ENCODE measurements around the gene LILRB3. TPM values are rescaled to one million over a fixed set of nuclear protein-coding genes. Genes with fewer than 3 reads are reported as not detected.
A peak's percentile ranks its signal among the peaks of the same experiment; 100 is the strongest.
"Not testable (repeated sequence)": the region's sequence is repeated elsewhere in the genome, so short reads cannot be mapped to it uniquely, and the experiment has no call there.

The LILRB3 gene
- total and polyA plus RNA-seq, 7 experiments from 2014 or later: 0.40 to 76.4 (median 2.1) TPM; not detected in 1

GRCh38 chr19:54207983-54208783 lies 14.6 kb downstream of the LILRB3 start:
- peak overlapping the region; percentile 25 to 78 (median 64) for H3K4me3 Mint-ChIP-seq
- Histone ChIP-seq H3K27ac (ENCODE audit: low read depth, low read length) (peak overlapping the region; percentile 51), H3K9me3 (ENCODE audit: control insufficient read depth in 2 of 3, low read length in 3 of 3) (no peaks in the 10 kb centered on the region), H3K4me3 (ENCODE audit: low read length) (no peak overlapping the region), H3K36me3 (ENCODE audit: control insufficient read depth in 2 of 3, insufficient read depth in 3 of 3, low read length in 3 of 3) (peaks cover 12 to 46% (median 14%) of the 10 kb centered on the region in 3 experiments), H3K4me1 (ENCODE audit: control insufficient read depth in 2 of 2, insufficient read depth in 2 of 2, low read length in 2 of 2) (peaks cover 56 to 58% of the 10 kb centered on the region in 2 donors), H3K27me3 (ENCODE audit: control insufficient read depth in 2 of 2, insufficient read depth in 2 of 2, low read length in 2 of 2) (no peaks in the 10 kb centered on the region)
- DNase-seq (peak in 8 of 9 donors; percentile 19 to 75 (median 52)), ATAC-seq (peak; percentile 66)
- CTCF ChIA-PET: no interaction called here
- H3K27ac Mint-ChIP-seq: peak overlapping the region; percentile 22 to 82 (median 72)
- POLR2A ChIA-PET: interaction anchor here (0.6 to 3.0 kb wide), 4 partner anchors 12 to 52 kb away, joined by 3 to 12 read pairs (median 4); partner anchors contain the start of genes MBOAT7 and TSEN34
- intact Hi-C loops (cut with micrococcal nuclease): loop anchor here in 1 of 2 donors (1.0 to 2.0 kb wide), 3 partner anchors 8 to 23 kb away; partner anchors contain the start of genes MBOAT7 and RPS9
- no peaks in the 10 kb centered on the region for H3K27me3 Mint-ChIP-seq
- peaks cover 4 to 40% (median 14%) of the 10 kb centered on the region in 5 donors for H3K36me3 Mint-ChIP-seq
- H3K4me1 Mint-ChIP-seq: peaks cover 45 to 83% (median 78%) of the 10 kb centered on the region in 7 donors
- H3K9me3 Mint-ChIP-seq: no peaks in the 10 kb centered on the region

DNA sequence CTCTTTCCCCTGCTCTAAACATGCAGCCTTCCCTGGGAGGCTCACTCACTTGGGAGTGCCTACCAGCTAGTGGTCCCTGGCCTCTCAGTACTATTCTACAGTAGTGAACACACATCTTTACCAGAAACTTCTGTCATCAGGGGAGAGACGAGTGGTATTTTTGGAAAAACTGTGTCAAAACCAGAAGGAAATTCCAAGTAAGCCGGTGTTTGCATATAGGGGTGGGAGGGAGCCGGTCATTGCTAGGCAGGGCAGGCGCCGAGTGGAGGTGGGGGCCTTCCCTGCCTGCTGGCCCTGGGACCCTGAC lies 15.2 kb downstream of the LILRB3 start:
- Mint-ChIP-seq H3K4me3 (peak overlapping the region; percentile 39 to 78 (median 64)), H3K4me1 (peaks cover 45 to 88% (median 83%) of the 10 kb centered on the region in 7 donors), H3K27ac (peak overlapping the region in 8 of 9 donors; percentile 22 to 82 (median 72)), H3K9me3 (no peaks in the 10 kb centered on the region), H3K36me3 (peaks cover 4 to 44% (median 19%) of the 10 kb centered on the region in 5 donors), H3K27me3 (no peaks in the 10 kb centered on the region)
- H3K4me3 ChIP-seq (ENCODE audit: low read length): no peak overlapping the region
- intact Hi-C loops (cut with micrococcal nuclease): no loop called here
- H3K4me1 ChIP-seq (ENCODE audit: control insufficient read depth in 2 of 2, insufficient read depth in 2 of 2, low read length in 2 of 2): peaks cover 61 to 63% of the 10 kb centered on the region in 2 donors
- ChIA-PET POLR2A (interaction anchor here (0.5 to 3.0 kb wide), 5 partner anchors 11 to 52 kb away, joined by 3 to 12 read pairs (median 4); partner anchors contain the start of genes MBOAT7 and TSEN34), CTCF (interaction anchor here (1.2 kb wide), 1 partner anchor 24 kb away, joined by 4 read pairs; no protein-coding TSS in a partner anchor)
- ATAC-seq (no peak), DNase-seq (no peak)
- no peaks in the 10 kb centered on the region for H3K27me3 ChIP-seq (ENCODE audit: control insufficient read depth in 2 of 2, insufficient read depth in 2 of 2, low read length in 2 of 2)
- peaks cover 18 to 52% (median 20%) of the 10 kb centered on the region in 3 experiments for H3K36me3 ChIP-seq (ENCODE audit: control insufficient read depth in 2 of 3, insufficient read depth in 3 of 3, low read length in 3 of 3)
- H3K27ac ChIP-seq (ENCODE audit: low read depth, low read length): peak overlapping the region; percentile 51
- no peaks in the 10 kb centered on the region for H3K9me3 ChIP-seq (ENCODE audit: control insufficient read depth in 2 of 3, low read length in 3 of 3)

DNA sequence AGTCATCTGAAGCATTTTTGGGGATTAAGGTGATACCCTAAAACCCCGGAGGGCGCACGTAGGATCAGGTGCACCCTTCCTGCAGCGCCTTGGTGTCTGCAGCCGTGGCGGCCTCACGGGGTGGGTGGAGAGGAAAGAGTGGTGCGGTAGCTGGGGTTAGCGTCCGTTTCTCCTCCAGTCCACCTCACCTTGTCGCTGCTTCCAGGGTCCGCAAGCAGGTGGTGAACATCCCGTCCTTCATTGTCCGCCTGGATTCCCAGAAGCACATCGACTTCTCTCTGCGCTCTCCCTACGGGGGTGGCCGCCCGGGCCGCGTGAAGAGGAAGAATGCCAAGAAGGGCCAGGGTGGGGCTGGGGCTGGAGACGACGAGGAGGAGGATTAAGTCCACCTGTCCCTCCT lies 15.6 kb downstream of the LILRB3 start:
- H3K27ac ChIP-seq (ENCODE audit: low read depth, low read length); H3K9me3 Mint-ChIP-seq; intact Hi-C loops (cut with micrococcal nuclease); DNase-seq; ATAC-seq; H3K27me3 ChIP-seq (ENCODE audit: control insufficient read depth in 2 of 2, insufficient read depth in 2 of 2, low read length in 2 of 2); H3K27me3 Mint-ChIP-seq; H3K9me3 ChIP-seq (ENCODE audit: control insufficient read depth in 2 of 3, low read length in 3 of 3); H3K4me3 ChIP-seq (ENCODE audit: low read length): not testable (repeated sequence)
- peak overlapping the region in 7 of 10 donors; percentile 56 to 78 (median 65) for H3K4me3 Mint-ChIP-seq
- H3K27ac Mint-ChIP-seq: peak overlapping the region in 6 of 9 donors; percentile 8 to 82 (median 37)
- peaks cover 4 to 48% (median 22%) of the 10 kb centered on the region in 5 donors for H3K36me3 Mint-ChIP-seq
- Histone ChIP-seq H3K36me3 (ENCODE audit: control insufficient read depth in 2 of 3, insufficient read depth in 3 of 3, low read length in 3 of 3) (peaks cover 18 to 56% (median 24%) of the 10 kb centered on the region in 3 experiments), H3K4me1 (ENCODE audit: control insufficient read depth in 2 of 2, insufficient read depth in 2 of 2, low read length in 2 of 2) (peaks cover 66 to 68% of the 10 kb centered on the region in 2 donors)
- peaks cover 47 to 93% (median 88%) of the 10 kb centered on the region in 7 donors for H3K4me1 Mint-ChIP-seq
- POLR2A ChIA-PET: interaction anchor here (0.5 to 1.3 kb wide), 4 partner anchors 10 to 30 kb away, joined by 3 to 8 read pairs (median 4); partner anchors contain the start of genes MBOAT7 and TSEN34
- CTCF ChIA-PET: interaction anchor here (1.2 kb wide), 1 partner anchor 24 kb away, joined by 4 read pairs; no protein-coding TSS in a partner anchor

DNA sequence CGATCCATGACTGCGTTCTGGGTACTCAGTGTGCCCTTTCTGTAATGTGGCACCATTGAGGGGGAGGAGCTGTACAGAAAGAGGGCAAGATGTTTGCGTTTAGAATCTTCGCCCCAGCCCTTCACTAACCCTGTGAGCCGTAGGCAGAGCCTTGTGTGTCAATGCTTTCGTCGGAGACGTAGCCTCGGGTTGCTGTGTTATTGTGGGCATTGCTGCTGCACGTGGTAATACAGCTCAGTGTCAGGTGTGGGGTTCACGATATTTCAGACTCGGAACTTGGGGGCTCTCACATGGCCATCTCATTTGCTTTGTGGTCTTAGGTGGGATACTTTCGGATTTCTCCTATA lies 16.0 kb downstream of the LILRB3 start:
- peaks cover 4 to 52% (median 23%) of the 10 kb centered on the region in 5 donors for H3K36me3 Mint-ChIP-seq
- Histone ChIP-seq H3K9me3 (ENCODE audit: control insufficient read depth in 2 of 3, low read length in 3 of 3) (no peaks in the 10 kb centered on the region), H3K27me3 (ENCODE audit: control insufficient read depth in 2 of 2, insufficient read depth in 2 of 2, low read length in 2 of 2) (no peaks in the 10 kb centered on the region), H3K4me1 (ENCODE audit: control insufficient read depth in 2 of 2, insufficient read depth in 2 of 2, low read length in 2 of 2) (peaks cover 70 to 71% of the 10 kb centered on the region in 2 donors), H3K4me3 (ENCODE audit: low read length) (no peak overlapping the region), H3K27ac (ENCODE audit: low read depth, low read length) (no peak overlapping the region), H3K36me3 (ENCODE audit: control insufficient read depth in 2 of 3, insufficient read depth in 3 of 3, low read length in 3 of 3) (peaks cover 18 to 60% (median 26%) of the 10 kb centered on the region in 3 experiments)
- intact Hi-C loops (cut with micrococcal nuclease): no loop called here
- no peaks in the 10 kb centered on the region for H3K9me3 Mint-ChIP-seq
- ATAC-seq (no peak), DNase-seq (no peak)
- H3K4me1 Mint-ChIP-seq: peaks cover 51 to 96% (median 91%) of the 10 kb centered on the region in 7 donors
- H3K27ac Mint-ChIP-seq: peak overlapping the region in 2 of 9 donors; percentile 8 to 33
- ChIA-PET POLR2A (interaction anchor here (0.8 to 1.3 kb wide), 3 partner anchors 10 to 17 kb away, joined by 3 to 4 read pairs (median 3); partner anchors contain the start of genes MBOAT7 and TSEN34), CTCF (interaction anchor here (1.2 kb wide), 1 partner anchor 25 kb away, joined by 4 read pairs; no protein-coding TSS in a partner anchor)
- no peaks in the 10 kb centered on the region for H3K27me3 Mint-ChIP-seq
- peak overlapping the region in 8 of 10 donors; percentile 4 to 78 (median 40) for H3K4me3 Mint-ChIP-seq

- H3K4me1 Mint-ChIP-seq: peaks cover 50 to 100% (median 94%) of the 10 kb centered on the region in 7 donors
- H3K27me3 ChIP-seq (ENCODE audit: control insufficient read depth in 2 of 2, insufficient read depth in 2 of 2, low read length in 2 of 2): no peaks in the 10 kb centered on the region
- H3K27ac Mint-ChIP-seq: peak overlapping the region in 2 of 9 donors; percentile 32 to 33
- ATAC-seq (no peak), DNase-seq (no peak)
- peaks cover 4 to 55% (median 24%) of the 10 kb centered on the region in 5 donors for H3K36me3 Mint-ChIP-seq
- intact Hi-C loops (cut with micrococcal nuclease): no loop called here
- H3K4me1 ChIP-seq (ENCODE audit: control insufficient read depth in 2 of 2, insufficient read depth in 2 of 2, low read length in 2 of 2): peaks cover 73 to 75% of the 10 kb centered on the region in 2 donors
- H3K4me3 ChIP-seq (ENCODE audit: low read length): no peak overlapping the region
- no peaks in the 10 kb centered on the region for H3K27me3 Mint-ChIP-seq
- POLR2A ChIA-PET: interaction anchor here (0.8 to 1.7 kb wide), 5 partner anchors 9 to 17 kb away, joined by 3 to 8 read pairs (median 4); partner anchors contain the start of genes MBOAT7 and TSEN34
- H3K4me3 Mint-ChIP-seq: peak overlapping the region in 7 of 10 donors; percentile 4 to 78 (median 65)
- CTCF ChIA-PET: interaction anchor here (1.2 kb wide), 1 partner anchor 25 kb away, joined by 4 read pairs; no protein-coding TSS in a partner anchor
- H3K9me3 Mint-ChIP-seq: no peaks in the 10 kb centered on the region
- H3K27ac ChIP-seq (ENCODE audit: low read depth, low read length): no peak overlapping the region
- H3K36me3 ChIP-seq (ENCODE audit: control insufficient read depth in 2 of 3, insufficient read depth in 3 of 3, low read length in 3 of 3): peaks cover 18 to 65% (median 26%) of the 10 kb centered on the region in 3 experiments
- no peaks in the 10 kb centered on the region for H3K9me3 ChIP-seq (ENCODE audit: control insufficient read depth in 2 of 3, low read length in 3 of 3)
These were observed 16.6 kb downstream of the LILRB3 start for GRCh38 chr19:54206030-54206830.
